BE2C (cell line): Measurements from ENCODE around the gene MYO5B.

Source experiments
- DNase-seq: peaks from one replicate; pipeline ENCODE4 v3.0.0-alpha.2; 2020
- H3K27me3 ChIP-seq: fragments of 250-450 bp; sonication (Bioruptor Pico); 2 replicates; pipeline ENCODE4 v1.5.1; 2020; ENCODE audit warnings: mild to moderate bottlenecking
- H3K36me3 ChIP-seq: fragments of 250-450 bp; sonication (Bioruptor Pico); 2 replicates; pipeline ENCODE4 v1.5.1; 2020; ENCODE audit warnings: mild to moderate bottlenecking
- H3K4me1 ChIP-seq: fragments of 250-450 bp; sonication (Bioruptor Pico); 2 replicates; pipeline ENCODE4 v1.5.1; 2020
- H3K4me3 ChIP-seq: 2 replicates; pipeline ENCODE4 v1.5.1; 2011; ENCODE audit warnings: low read depth, low read length
- H3K9me3 ChIP-seq: fragments of 250-450 bp; sonication (Bioruptor Pico); 2 replicates; pipeline ENCODE4 v1.5.1; 2020
- CTCF ChIP-seq: IDR thresholded peaks from 2 replicates; pipeline ENCODE4 v1.5.1; 2012; ENCODE audit warnings: mild to moderate bottlenecking, low read depth, low read length

The MYO5B gene

DNA sequence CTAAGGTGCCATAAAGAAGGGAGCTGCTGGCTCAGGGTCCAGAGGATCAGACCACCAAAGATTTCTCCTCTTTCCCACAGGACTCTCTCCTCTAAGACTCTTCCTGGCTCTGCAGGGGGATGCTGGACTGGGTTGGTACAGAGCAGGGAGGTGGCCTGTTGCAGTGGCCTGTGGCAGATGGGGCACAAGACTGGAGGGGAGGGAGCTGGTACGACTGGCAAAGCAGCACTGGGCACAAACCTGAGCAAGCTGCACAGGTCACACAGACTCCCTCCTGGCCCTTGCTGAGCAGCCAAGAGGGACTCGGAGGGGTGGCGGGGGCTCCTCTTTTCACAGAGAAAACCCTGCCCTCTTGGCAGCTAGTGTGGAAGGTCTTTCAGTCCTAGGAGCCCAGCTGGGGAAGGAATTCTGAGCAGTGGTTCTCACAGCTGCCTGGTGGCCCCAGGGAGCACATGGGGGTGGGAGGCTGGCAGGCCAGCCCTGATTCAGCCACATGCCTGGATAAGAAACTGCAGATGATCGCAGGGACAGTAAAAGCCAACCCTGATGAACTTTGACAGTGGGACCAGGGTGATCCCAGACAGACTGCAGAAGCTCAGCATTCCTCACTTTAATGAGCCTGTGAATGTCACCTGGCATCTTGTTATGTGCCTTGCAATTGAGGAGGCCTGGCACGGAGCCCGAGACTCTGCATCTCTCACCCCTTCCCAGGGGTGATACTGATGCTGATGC is 349.2 kb downstream of the MYO5B start:
- H3K4me3 ChIP-seq, result no peak overlapping the region
- TF ChIP-seq CTCF, result no peak
- DNase-seq, result no peak

DNA sequence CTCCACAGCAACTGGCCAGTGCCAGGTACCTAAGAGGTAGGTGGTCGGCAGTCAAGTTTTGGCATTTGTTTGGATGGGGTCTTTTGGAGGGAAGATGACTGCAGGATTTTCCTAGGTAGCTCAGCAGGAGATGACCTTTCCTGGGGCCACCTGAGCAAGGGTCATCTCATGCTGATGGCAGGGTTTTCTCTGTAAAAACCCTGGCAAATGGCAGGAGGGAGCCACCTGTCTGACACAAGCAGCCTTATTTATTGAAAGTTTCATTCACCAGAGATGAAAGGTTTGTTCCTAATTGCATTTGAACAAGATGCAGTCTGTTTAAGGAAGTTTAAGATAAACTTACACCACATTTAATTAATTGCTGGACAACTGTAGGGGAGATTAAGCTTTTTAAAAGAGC is 350.0 kb downstream of the MYO5B start:
- H3K27me3 ChIP-seq, result no peaks in the 10 kb centered on the region
- no peaks in the 10 kb centered on the region for H3K9me3 ChIP-seq
- H3K4me1 ChIP-seq, result no peaks in the 10 kb centered on the region
- no peaks in the 10 kb centered on the region for H3K36me3 ChIP-seq
- DNase-seq, result no peak
- no peak for TF ChIP-seq CTCF
- H3K4me3 ChIP-seq, result no peak overlapping the region

More for the DNA sequence above, 349.2 kb downstream of the MYO5B start:
- no peaks in the 10 kb centered on the region for H3K4me1 ChIP-seq
- H3K36me3 ChIP-seq, result no peaks in the 10 kb centered on the region
- no peaks in the 10 kb centered on the region for H3K9me3 ChIP-seq
- no peaks in the 10 kb centered on the region for H3K27me3 ChIP-seq

DNA sequence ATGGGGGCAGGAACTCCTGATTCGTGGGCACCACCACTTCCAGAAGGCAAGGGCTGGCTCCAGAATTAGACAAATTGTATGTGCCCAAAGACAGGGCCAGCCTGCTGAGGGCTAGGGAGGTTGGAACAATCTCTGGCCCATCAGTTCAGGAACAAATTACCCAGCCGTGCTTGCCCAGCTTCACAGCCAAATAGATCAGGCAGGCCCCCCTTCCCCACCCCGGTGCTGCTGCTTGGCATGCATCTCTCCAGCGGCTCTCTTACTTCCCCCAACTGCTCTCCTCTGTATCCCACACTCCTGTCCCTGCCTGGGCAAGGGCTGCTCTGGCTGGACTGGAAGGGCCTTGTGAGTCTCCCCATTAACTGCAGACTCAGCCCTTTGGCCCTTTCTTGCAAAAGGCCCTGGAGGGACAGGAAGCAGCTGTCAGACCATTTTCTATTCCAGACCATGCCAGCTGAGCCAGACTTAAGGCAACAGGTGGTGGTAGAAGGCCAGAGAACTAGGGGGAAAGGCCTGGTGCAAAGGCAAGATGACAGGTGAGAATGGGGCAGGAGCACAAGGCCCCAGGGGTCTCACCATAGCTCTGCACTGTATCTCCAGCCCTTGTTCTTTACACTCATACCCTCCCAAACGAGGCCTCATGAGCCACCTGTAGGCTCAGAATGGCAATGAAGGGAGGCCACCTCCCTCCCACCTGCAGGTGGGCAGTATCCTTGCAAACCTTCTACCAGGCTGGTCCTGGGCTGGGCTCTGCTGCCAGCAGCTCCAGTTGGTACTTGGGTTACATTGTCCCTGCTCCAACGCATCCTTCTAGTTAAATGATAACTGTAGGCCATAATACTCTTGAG is 350.9 kb downstream of the MYO5B start:
- Histone ChIP-seq H3K36me3 (no peaks in the 10 kb centered on the region), H3K27me3 (no peaks in the 10 kb centered on the region), H3K4me1 (no peaks in the 10 kb centered on the region), H3K4me3 (no peak overlapping the region), H3K9me3 (no peaks in the 10 kb centered on the region)
- DNase-seq, result no peak
- no peak for TF ChIP-seq CTCF

DNA sequence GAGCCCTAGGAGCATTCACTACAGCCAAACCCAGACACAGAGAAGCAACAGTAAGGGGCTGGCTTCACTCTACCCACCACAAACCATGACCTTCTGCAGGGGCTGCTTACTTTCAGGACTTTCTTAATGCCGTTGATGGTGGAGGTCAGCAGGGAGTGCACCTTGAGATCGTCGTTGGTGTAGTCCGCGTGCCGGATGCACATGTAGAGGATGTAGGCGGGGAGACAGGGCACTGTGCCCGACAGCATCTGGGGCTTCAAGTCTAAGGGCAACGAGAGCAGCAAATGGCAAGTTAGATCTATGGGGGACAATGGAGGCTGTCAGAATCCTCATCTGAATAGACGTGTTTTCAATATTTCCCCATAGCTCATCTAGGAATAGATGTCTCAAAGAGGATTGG is 351.8 kb downstream of the MYO5B start:
- DNase-seq, result no peak
- no peak for TF ChIP-seq CTCF
- H3K4me1 ChIP-seq, result no peaks in the 10 kb centered on the region

DNA sequence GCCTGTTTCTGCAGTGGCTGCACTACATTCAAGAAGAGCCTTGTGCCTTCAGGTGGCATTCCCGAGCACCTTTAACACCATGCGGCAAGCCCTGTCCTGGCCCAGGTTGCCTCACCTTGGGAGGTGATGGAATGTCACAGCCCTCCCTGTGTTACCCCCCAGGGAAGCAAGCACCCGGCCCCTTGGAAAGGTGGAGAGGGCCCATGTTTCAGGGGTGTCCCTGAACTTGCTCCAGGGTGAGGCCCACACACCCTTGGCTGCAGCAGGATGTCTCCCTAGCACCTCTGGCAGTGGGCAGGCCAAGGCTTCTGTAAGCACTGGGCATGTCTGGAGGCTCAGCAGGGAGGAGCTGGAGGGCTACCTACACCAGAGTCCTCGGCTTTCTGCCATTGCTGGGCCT is 352.3 kb downstream of the MYO5B start:
- Histone ChIP-seq H3K4me3 (no peak overlapping the region), H3K4me1 (no peaks in the 10 kb centered on the region), H3K27me3 (no peaks in the 10 kb centered on the region), H3K9me3 (no peaks in the 10 kb centered on the region), H3K36me3 (no peaks in the 10 kb centered on the region)
- no peak for TF ChIP-seq CTCF
- no peak for DNase-seq

More for the DNA sequence above, 351.8 kb downstream of the MYO5B start:
- no peaks in the 10 kb centered on the region for H3K9me3 ChIP-seq
- no peak overlapping the region for H3K4me3 ChIP-seq
- no peaks in the 10 kb centered on the region for H3K36me3 ChIP-seq
- H3K27me3 ChIP-seq, result no peaks in the 10 kb centered on the region
